OCI-LY1 (cell line): ENCODE data around the gene UBASH3B.

Experiments
- H2AFZ ChIP-seq: fragments of 200-600 bp; sonication (generic), shearing (Covaris generic); 2 replicates; pipeline ENCODE4 v1.6.0; 2014; ENCODE audit warnings: antibody characterized with exemption, mild to moderate bottlenecking, low read length
- H3F3A ChIP-seq: fragments of 200-600 bp; sonication (generic), shearing (Covaris generic); 2 replicates; pipeline ENCODE4 v1.6.0; 2014; ENCODE audit warnings: mild to moderate bottlenecking, antibody characterized with exemption, low read length, moderate library complexity; ENCODE audit not compliant: insufficient read depth
- H3K27ac ChIP-seq: fragments of 200-600 bp; sonication (generic); 2 replicates; pipeline ENCODE4 v1.5.1; 2014; ENCODE audit warnings: low read length, mixed run types, mild to moderate bottlenecking, low read depth; ENCODE audit not compliant: poor library complexity, severe bottlenecking
- H3K27me3 ChIP-seq: fragments of 200-600 bp; sonication (generic); 2 replicates; pipeline ENCODE4 v1.6.0; 2014; ENCODE audit warnings: antibody characterized with exemption, mild to moderate bottlenecking, low read length, moderate library complexity; ENCODE audit not compliant: insufficient read depth
- H3K36me3 ChIP-seq: fragments of 200-600 bp; sonication (generic); 2 replicates; pipeline ENCODE4 v1.6.1; 2014; ENCODE audit warnings: mild to moderate bottlenecking, antibody characterized with exemption, low read length, moderate library complexity, mixed read lengths; ENCODE audit not compliant: insufficient read depth
- H3K4me1 ChIP-seq: fragments of 200-600 bp; sonication (generic); 2 replicates; pipeline ENCODE4 v1.5.1; 2014; ENCODE audit warnings: mild to moderate bottlenecking, low read length, moderate library complexity; ENCODE audit not compliant: insufficient read depth, severe bottlenecking
- H3K4me2 ChIP-seq: fragments of 200-600 bp; sonication (generic), shearing (Covaris generic); 2 replicates; pipeline ENCODE4 v1.6.1; 2014; ENCODE audit warnings: low read length
- H3K4me3 ChIP-seq: fragments of 200-600 bp; sonication (generic); 2 replicates; pipeline ENCODE4 v1.5.1; 2014; ENCODE audit warnings: low read length, low read depth, mild to moderate bottlenecking, mixed read lengths; ENCODE audit not compliant: poor library complexity, severe bottlenecking
- H3K79me2 ChIP-seq: fragments of 200-600 bp; shearing (Covaris generic); 2 replicates; pipeline ENCODE4 v1.6.1; 2016; ENCODE audit warnings: mixed run types, low read length, mixed read lengths; ENCODE audit not compliant: insufficient read depth
- H3K9ac ChIP-seq: fragments of 200-600 bp; sonication (generic), shearing (Covaris generic); 2 replicates; pipeline ENCODE4 v1.6.1; 2014; ENCODE audit warnings: mild to moderate bottlenecking, low read length, mixed read lengths
- H3K9me2 ChIP-seq: fragments of 200-600 bp; sonication (generic), shearing (Covaris generic); 2 replicates; pipeline ENCODE4 v1.6.1; 2014; ENCODE audit warnings: low read depth, mild to moderate bottlenecking, low read length, mixed read lengths
- H3K9me3 ChIP-seq: fragments of 200-600 bp; shearing (Covaris generic); 2 replicates; pipeline ENCODE4 v1.6.1; 2014; ENCODE audit warnings: low read length, mixed read lengths
- H4K20me1 ChIP-seq: fragments of 200-600 bp; sonication (generic), shearing (Covaris generic); 2 replicates; pipeline ENCODE4 v1.6.0; 2016; ENCODE audit warnings: mild to moderate bottlenecking, low read length; ENCODE audit not compliant: insufficient read depth
- CTCF ChIP-seq: fragments of 200-600 bp; sonication (generic), shearing (Covaris generic); IDR thresholded peaks from 2 replicates; pipeline ENCODE4 v1.5.1; 2017; ENCODE audit warnings: mild to moderate bottlenecking, antibody characterized with exemption, low read length, moderate library complexity, mixed read lengths
- EZH2 ChIP-seq: fragments of 200-600 bp; sonication (generic), shearing (Covaris generic); IDR thresholded peaks from 2 replicates; pipeline ENCODE4 v1.8.0; 2017; ENCODE audit warnings: borderline replicate concordance, mixed run types, mild to moderate bottlenecking, antibody characterized with exemption, low read length, moderate library complexity, mixed read lengths

The UBASH3B gene

GRCh38 chr11:122793515-122793914, 138.0 kb downstream of the UBASH3B start:
- Histone ChIP-seq H3K4me3 (no peak overlapping the region), H3K9me2 (no peaks in the 10 kb centered on the region), H4K20me1 (no peaks in the 10 kb centered on the region), H2AFZ (no peak overlapping the region), H3K36me3 (no peaks in the 10 kb centered on the region), H3K79me2 (no peaks in the 10 kb centered on the region), H3K9me3 (no peaks in the 10 kb centered on the region), H3K4me1 (no peaks in the 10 kb centered on the region), H3K9ac (no peak overlapping the region), H3K4me2 (no peak overlapping the region), H3F3A (no peaks in the 10 kb centered on the region), H3K27ac (no peak overlapping the region), H3K27me3 (no peaks in the 10 kb centered on the region)
- TF ChIP-seq EZH2, result no peak
- TF ChIP-seq CTCF, result no peak

- Histone ChIP-seq H3K9ac (no peak overlapping the region), H3F3A (no peaks in the 10 kb centered on the region), H3K36me3 (no peaks in the 10 kb centered on the region), H3K27ac (no peak overlapping the region), H3K4me1 (no peaks in the 10 kb centered on the region), H3K9me3 (no peaks in the 10 kb centered on the region), H3K4me2 (no peak overlapping the region), H4K20me1 (no peaks in the 10 kb centered on the region), H3K27me3 (no peaks in the 10 kb centered on the region), H3K9me2 (no peaks in the 10 kb centered on the region), H3K79me2 (no peaks in the 10 kb centered on the region), H2AFZ (no peak overlapping the region), H3K4me3 (no peak overlapping the region)
- TF ChIP-seq EZH2 (no peak), CTCF (no peak)
Observed at GRCh38 chr11:122795307-122795706, 139.8 kb downstream of the UBASH3B start.

- H3F3A ChIP-seq, result no peaks in the 10 kb centered on the region
- no peaks in the 10 kb centered on the region for H3K9me2 ChIP-seq
- no peaks in the 10 kb centered on the region for H4K20me1 ChIP-seq
- no peak overlapping the region for H3K4me3 ChIP-seq
- H2AFZ ChIP-seq, result no peak overlapping the region
- no peak overlapping the region for H3K9ac ChIP-seq
- H3K27me3 ChIP-seq, result no peaks in the 10 kb centered on the region
- no peaks in the 10 kb centered on the region for H3K36me3 ChIP-seq
- H3K9me3 ChIP-seq, result no peaks in the 10 kb centered on the region
- no peak overlapping the region for H3K4me2 ChIP-seq
- TF ChIP-seq CTCF, result peak; percentile 76
- no peak for TF ChIP-seq EZH2
- H3K79me2 ChIP-seq, result no peaks in the 10 kb centered on the region
- no peak overlapping the region for H3K27ac ChIP-seq
- H3K4me1 ChIP-seq, result no peaks in the 10 kb centered on the region
Observed at GRCh38 chr11:122796128-122796717, 140.7 kb downstream of the UBASH3B start.
